Adrenal gland (tissue), 5 donors: ENCODE data around the gene EEF1AKMT1.

Source experiments
- POLR2A ChIP-seq, 2 donors: fragments of 450-650 bp; IDR thresholded peaks; one replicate each; pipeline ENCODE4 v1.6.1; 2017; ENCODE audit warnings: antibody characterized with exemption in 2 of 2, mild to moderate bottlenecking in 2 of 2, moderate library complexity in 1 of 2
- TF ChIP-seq, protein P1 (sequence below), 6 experiments: fragments of 450-650 bp in 4 of 6; fragments of 200-600 bp in 2 of 6; sonication (generic) in 1 of 6; IDR thresholded peaks; 1 replicate in 5 of 6; 2 replicates in 1 of 6; pipeline versions ENCODE4 v1.5.1 to v1.8.0; 2016 to 2021; ENCODE audit warnings: antibody characterized with exemption in 6 of 6, mild to moderate bottlenecking in 2 of 6, moderate library complexity in 1 of 6
- donor health status: DM: no; HTN: no; CAD: no.

- TF ChIP-seq, protein P1, sequence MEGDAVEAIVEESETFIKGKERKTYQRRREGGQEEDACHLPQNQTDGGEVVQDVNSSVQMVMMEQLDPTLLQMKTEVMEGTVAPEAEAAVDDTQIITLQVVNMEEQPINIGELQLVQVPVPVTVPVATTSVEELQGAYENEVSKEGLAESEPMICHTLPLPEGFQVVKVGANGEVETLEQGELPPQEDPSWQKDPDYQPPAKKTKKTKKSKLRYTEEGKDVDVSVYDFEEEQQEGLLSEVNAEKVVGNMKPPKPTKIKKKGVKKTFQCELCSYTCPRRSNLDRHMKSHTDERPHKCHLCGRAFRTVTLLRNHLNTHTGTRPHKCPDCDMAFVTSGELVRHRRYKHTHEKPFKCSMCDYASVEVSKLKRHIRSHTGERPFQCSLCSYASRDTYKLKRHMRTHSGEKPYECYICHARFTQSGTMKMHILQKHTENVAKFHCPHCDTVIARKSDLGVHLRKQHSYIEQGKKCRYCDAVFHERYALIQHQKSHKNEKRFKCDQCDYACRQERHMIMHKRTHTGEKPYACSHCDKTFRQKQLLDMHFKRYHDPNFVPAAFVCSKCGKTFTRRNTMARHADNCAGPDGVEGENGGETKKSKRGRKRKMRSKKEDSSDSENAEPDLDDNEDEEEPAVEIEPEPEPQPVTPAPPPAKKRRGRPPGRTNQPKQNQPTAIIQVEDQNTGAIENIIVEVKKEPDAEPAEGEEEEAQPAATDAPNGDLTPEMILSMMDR (IDR thresholded peaks at IDR 0.05) = no peak
- no peak for TF ChIP-seq POLR2A (IDR thresholded peaks at IDR 0.05)
These were observed 14.6 kb upstream of the EEF1AKMT1 start for GRCh38 chr13:20788312-20788711.
